HL-60 (cell line): ENCODE data around the gene ART5.

ENCODE experiments used
- CTCF ChIP-seq: IDR thresholded peaks from one replicate; pipeline ENCODE4 v1.5.1; 2011; ENCODE audit warnings: low read length, control low read depth, inconsistent platforms; ENCODE audit not compliant: insufficient read depth
- GABPA ChIP-seq: IDR thresholded peaks from 2 replicates; pipeline ENCODE4 v1.6.1; 2012; ENCODE audit warnings: low read depth
- POLR2AphosphoS5 ChIP-seq: IDR thresholded peaks from 2 replicates; pipeline ENCODE4 v1.6.1; 2012; ENCODE audit warnings: low read depth
- REST ChIP-seq: IDR thresholded peaks from 2 replicates; pipeline ENCODE4 v1.6.1; 2012; ENCODE audit warnings: low read depth; ENCODE audit not compliant: insufficient replicate concordance

GRCh38 chr11:3686751-3687150 lies 45.0 kb upstream of the ART5 start:
- TF ChIP-seq POLR2AphosphoS5 (no peak), CTCF (no peak), GABPA (no peak), REST (no peak)
